GM23338 (cell line): ENCODE data around the gene PGA3.

Source experiments
- EZH2 ChIP-seq: fragments of 200-600 bp; sonication (generic); IDR thresholded peaks from one replicate; pipeline ENCODE4 v1.8.0; 2017; ENCODE audit warnings: antibody characterized with exemption, mild to moderate bottlenecking, low read depth; ENCODE audit not compliant: unreplicated experiment
- EZH2phosphoT487 ChIP-seq: fragments of 200-600 bp; sonication (generic); IDR thresholded peaks from one replicate; pipeline ENCODE4 v1.8.1; 2018; ENCODE audit warnings: antibody characterized with exemption; ENCODE audit not compliant: unreplicated experiment
- TF ChIP-seq, protein P1 (sequence below), 2 experiments: fragments of 200-600 bp in 1 of 2; sonication (generic) in 1 of 2; conservative IDR thresholded peaks; 2 replicates each; pipeline versions ENCODE4 v1.5.1 to v1.6.1; 2016 to 2017; ENCODE audit warnings: antibody characterized with exemption in 2 of 2, low read depth in 2 of 2, mild to moderate bottlenecking in 2 of 2, moderate library complexity in 1 of 2

GRCh38 chr11:61198948-61199523 lies 4.3 kb upstream of the PGA3 start:
- TF ChIP-seq, protein P1, sequence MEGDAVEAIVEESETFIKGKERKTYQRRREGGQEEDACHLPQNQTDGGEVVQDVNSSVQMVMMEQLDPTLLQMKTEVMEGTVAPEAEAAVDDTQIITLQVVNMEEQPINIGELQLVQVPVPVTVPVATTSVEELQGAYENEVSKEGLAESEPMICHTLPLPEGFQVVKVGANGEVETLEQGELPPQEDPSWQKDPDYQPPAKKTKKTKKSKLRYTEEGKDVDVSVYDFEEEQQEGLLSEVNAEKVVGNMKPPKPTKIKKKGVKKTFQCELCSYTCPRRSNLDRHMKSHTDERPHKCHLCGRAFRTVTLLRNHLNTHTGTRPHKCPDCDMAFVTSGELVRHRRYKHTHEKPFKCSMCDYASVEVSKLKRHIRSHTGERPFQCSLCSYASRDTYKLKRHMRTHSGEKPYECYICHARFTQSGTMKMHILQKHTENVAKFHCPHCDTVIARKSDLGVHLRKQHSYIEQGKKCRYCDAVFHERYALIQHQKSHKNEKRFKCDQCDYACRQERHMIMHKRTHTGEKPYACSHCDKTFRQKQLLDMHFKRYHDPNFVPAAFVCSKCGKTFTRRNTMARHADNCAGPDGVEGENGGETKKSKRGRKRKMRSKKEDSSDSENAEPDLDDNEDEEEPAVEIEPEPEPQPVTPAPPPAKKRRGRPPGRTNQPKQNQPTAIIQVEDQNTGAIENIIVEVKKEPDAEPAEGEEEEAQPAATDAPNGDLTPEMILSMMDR (conservative IDR thresholded peaks at IDR 0.05; ENCODE audit: low read depth in 2 of 2): no peak
- no peak for TF ChIP-seq EZH2
- TF ChIP-seq EZH2phosphoT487: no peak
